Heart right ventricle (tissue), 16 donors: ENCODE results near the gene LHPP. TPM values are rescaled to one million over a fixed set of nuclear protein-coding genes. Genes with fewer than 3 reads are reported as not detected.

Source experiments
- ATAC-seq, 8 donors: fragments of 200-7000 bp; cut with Tn5 transposase; one replicate each; pipeline ENCODE4 v1.9.1; 2020; ENCODE audit warnings: mild to moderate bottlenecking in 8 of 8, moderate library complexity in 8 of 8, moderate number of reproducible peaks in 1 of 8
- DNase-seq, 2 donors: peaks; one replicate each; pipeline ENCODE4 v3.0.0-alpha.2; 2020
- H3K27ac ChIP-seq, 10 donors: fragments of 200-600 bp; sonication (generic) in 2 of 10; one replicate each; pipeline versions ENCODE4 v1.5.0 to v1.8.0; 2020 to 2022; ENCODE audit warnings: mild to moderate bottlenecking in 3 of 10
- H3K27me3 ChIP-seq, 7 donors: fragments of 200-600 bp; one replicate each; pipeline ENCODE4 v1.8.0; 2021 to 2022; ENCODE audit warnings: mild to moderate bottlenecking in 2 of 7
- H3K36me3 ChIP-seq, 9 donors: fragments of 200-600 bp; sonication (generic) in 1 of 9; one replicate each; pipeline versions ENCODE4 v1.5.0 to v1.8.0; 2020 to 2022; ENCODE audit warnings: mild to moderate bottlenecking in 2 of 9
- H3K4me1 ChIP-seq, 9 donors: fragments of 200-600 bp; sonication (generic) in 1 of 9; one replicate each; pipeline versions ENCODE4 v1.5.0 to v1.8.0; 2020 to 2022; ENCODE audit warnings: mild to moderate bottlenecking in 4 of 9
- H3K4me3 ChIP-seq, 10 donors: fragments of 200-600 bp; sonication (generic) in 2 of 10; one replicate each; pipeline versions ENCODE4 v1.5.0 to v1.8.0; 2020 to 2022; ENCODE audit warnings: mild to moderate bottlenecking in 7 of 10, moderate library complexity in 2 of 10
- H3K9me3 ChIP-seq, 11 donors: fragments of 200-600 bp in 10 of 11; sonication (generic) in 2 of 11; one replicate each; pipeline versions ENCODE4 v1.5.0 to v1.8.0; 2013 to 2022; ENCODE audit warnings: mild to moderate bottlenecking in 2 of 11, control low read depth in 1 of 11, moderate library complexity in 1 of 11
- WGBS, 2 donors: extraction: QIAGEN DNeasy Blood & Tissue Kit; methylation state at CpG; one replicate each; pipeline ENCODE4 v1.1.7; 2013; ENCODE audit warnings: inconsistent platforms in 1 of 2; 5-methylcytosine and 5-hydroxymethylcytosine counted together
- intact Hi-C, 10 donors: fragments of 100-400 bp; cut with DNase I; formaldehyde crosslinking; loops; one replicate each; pipeline versions ENCODE4 v1.11.1 to v1.14.2; 2022
- polyA plus RNA-seq, 2 donors: library from polyadenylated mRNA; stranded (reverse); fragments of 200-250 nt; gene quantifications; one replicate each; pipeline ENCODE4 v1.2.3, GENCODE V29; 2013
- total RNA-seq, 10 donors: library from RNA; stranded (reverse); fragmentation: NEBNext Ultra II Directional in 3 of 10; extraction: Animal tissue kit (Norgen Biotek cat#: 25700) in 3 of 10; gene quantifications; one replicate each; pipeline versions ENCODE4 v1.2.1 to v1.2.4, GENCODE V29; 2021 to 2023
- TF ChIP-seq, protein P1 (sequence below), 9 donors: fragments of 200-600 bp; sonication (generic) in 2 of 9; IDR thresholded peaks; one replicate each; pipeline versions ENCODE4 v1.5.0 to v1.8.0; 2021 to 2022; ENCODE audit warnings: antibody characterized with exemption in 9 of 9, mild to moderate bottlenecking in 5 of 9, moderate library complexity in 1 of 9
- donor health status: Arrhythmogenic right ventricular cardiomyopathy.
- donor health status: ischemic (EF 13 %, LVEDD 7.1; RV severe dilation, severe dysfunction).
- donor health status: healthy with polysubstance abuse.
- donor health status: DM: no; HTN: yes; CAD: no.
- donor health status: DM: no; HTN: no; CAD: no.
- donor health status: ischemic (EF 25% LVEDD 6.9; RV normal size, moderate dysfunction).
- donor health status: ischemic (EF 25% LVEDD 5.7; RV mildly dilated, moderate dysfunction).
- donor health status: healthy.
- donor health status: DM: yes; HTN: yes; CAD: no.
- donor health status: Ischemic cardiomyopathy.
- donor health status: ischemic (EF 35%, LVEDD 5.7; RV mildly dilated, moderate dysfunction).
- donor health status: nonischemic (EF 11% LVEDD 7.7; RV severe dilation, severe dysfunction).
- donor health status: DM: yes; HTN: yes; CAD: no.
- donor health status: PGD.
- donor health status: ischemic (EF 29% LVEDD 5.4; RV normal size, mild dysfunction).
- donor health status: nonischemic (EF 23%, LVEDD 6.1; RV moderate dilation, normal function).

The LHPP gene
- total and polyA plus RNA-seq, 12 donors: 4.2 to 20.5 (median 11.7) TPM

DNA sequence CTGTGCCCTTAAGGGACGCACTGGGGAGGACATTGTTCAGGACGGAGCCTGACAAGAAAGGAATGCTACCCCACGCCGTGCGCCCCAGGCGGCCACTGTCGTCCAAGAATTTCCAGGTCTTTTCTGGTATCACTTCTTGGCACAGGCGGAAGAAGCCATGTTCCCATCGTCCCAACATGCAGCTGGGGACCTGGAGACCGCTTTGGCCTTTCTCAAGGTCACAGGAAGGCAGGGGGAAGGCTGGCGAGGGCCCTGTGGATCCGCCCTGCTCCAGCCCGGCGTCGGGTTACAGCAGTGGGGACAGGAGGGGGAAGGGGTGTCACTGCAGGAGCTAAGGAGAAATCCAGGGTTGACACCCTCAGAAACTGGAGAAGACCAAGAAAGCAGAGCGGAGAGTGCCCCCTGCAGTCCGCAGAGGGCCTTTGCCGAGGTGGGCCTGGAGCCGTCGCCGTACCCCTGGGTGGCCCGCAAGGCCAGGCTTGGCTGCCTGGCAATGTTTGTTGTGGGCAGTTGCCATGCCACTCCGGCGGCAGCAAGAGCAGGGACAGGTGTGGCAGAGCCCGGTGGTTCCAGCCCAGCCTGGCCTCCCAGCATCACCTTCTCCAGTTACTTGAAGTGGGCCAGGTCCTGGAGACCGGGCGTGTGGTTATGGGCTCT lies 104.1 kb downstream of the LHPP start:
- Histone ChIP-seq H3K27ac (peak overlapping the region in 2 of 10 donors; percentile 30 to 58), H3K4me1 (peaks cover 0 to 26% (median 16%) of the 10 kb centered on the region in 9 donors), H3K27me3 (no peaks in the 10 kb centered on the region), H3K36me3 (no peaks in the 10 kb centered on the region), H3K9me3 (peaks cover 0 to 4% (median 0%) of the 10 kb centered on the region in 11 donors), H3K4me3 (no peak overlapping the region)
- intact Hi-C loops: no loop called here
- TF ChIP-seq, protein P1, sequence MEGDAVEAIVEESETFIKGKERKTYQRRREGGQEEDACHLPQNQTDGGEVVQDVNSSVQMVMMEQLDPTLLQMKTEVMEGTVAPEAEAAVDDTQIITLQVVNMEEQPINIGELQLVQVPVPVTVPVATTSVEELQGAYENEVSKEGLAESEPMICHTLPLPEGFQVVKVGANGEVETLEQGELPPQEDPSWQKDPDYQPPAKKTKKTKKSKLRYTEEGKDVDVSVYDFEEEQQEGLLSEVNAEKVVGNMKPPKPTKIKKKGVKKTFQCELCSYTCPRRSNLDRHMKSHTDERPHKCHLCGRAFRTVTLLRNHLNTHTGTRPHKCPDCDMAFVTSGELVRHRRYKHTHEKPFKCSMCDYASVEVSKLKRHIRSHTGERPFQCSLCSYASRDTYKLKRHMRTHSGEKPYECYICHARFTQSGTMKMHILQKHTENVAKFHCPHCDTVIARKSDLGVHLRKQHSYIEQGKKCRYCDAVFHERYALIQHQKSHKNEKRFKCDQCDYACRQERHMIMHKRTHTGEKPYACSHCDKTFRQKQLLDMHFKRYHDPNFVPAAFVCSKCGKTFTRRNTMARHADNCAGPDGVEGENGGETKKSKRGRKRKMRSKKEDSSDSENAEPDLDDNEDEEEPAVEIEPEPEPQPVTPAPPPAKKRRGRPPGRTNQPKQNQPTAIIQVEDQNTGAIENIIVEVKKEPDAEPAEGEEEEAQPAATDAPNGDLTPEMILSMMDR (IDR thresholded peaks at IDR 0.05): peak in 8 of 9 donors; percentile 22 to 48 (median 31)
- peak in 7 of 8 donors; percentile 30 to 57 (median 39) for ATAC-seq
- DNase-seq: peak in 1 of 2 donors; percentile 57
- 48% methylated on average over 27 of the region's 27 CpGs for WGBS, 2 donors

DNA sequence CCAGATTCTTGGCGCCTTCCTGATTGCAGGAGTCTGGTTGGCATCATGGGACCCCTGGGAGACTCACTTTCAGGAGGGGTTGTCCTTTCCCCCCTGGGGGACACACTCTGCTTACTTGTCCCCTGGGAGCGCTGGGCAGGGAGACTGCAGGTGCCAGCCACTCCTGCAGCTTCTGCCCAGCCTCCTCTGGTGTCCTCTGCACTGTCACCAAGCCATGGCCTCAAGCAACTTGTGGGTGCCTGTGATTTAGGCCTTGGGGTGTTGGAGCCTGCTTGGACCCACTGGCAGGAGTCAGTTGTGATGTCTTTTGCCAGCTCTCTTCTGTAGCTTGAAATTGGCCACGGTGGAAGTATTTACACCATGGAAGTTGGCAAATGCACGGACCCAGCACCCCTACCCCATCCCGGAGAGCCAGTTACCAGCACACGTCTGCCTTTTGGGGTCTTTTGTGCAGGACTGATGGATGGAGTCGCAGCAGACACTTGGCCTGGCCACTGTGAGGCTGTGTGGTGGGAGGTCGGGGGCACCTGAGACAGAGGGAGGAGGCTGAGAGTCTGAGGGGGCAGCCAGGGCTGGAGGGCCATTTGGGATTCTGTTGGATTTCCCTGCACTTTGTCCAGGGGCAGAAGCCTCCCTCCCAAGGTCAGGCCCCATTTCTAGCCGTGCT lies 104.7 kb downstream of the LHPP start:
- peaks cover 0 to 20% (median 10%) of the 10 kb centered on the region in 9 donors for H3K4me1 ChIP-seq
- intact Hi-C loops: no loop called here
- H3K36me3 ChIP-seq: no peaks in the 10 kb centered on the region
- H3K27me3 ChIP-seq: no peaks in the 10 kb centered on the region
- no peak for DNase-seq
- no peak overlapping the region for H3K4me3 ChIP-seq
- ATAC-seq: peak in 1 of 8 donors; percentile 21
- TF ChIP-seq, protein P1 (IDR thresholded peaks at IDR 0.05): no peak
- 94 to 96% methylated on average over 9 of the region's 9 CpGs for WGBS, 2 donors
- peaks cover 0 to 4% (median 0%) of the 10 kb centered on the region in 11 donors for H3K9me3 ChIP-seq
- H3K27ac ChIP-seq: no peak overlapping the region

DNA sequence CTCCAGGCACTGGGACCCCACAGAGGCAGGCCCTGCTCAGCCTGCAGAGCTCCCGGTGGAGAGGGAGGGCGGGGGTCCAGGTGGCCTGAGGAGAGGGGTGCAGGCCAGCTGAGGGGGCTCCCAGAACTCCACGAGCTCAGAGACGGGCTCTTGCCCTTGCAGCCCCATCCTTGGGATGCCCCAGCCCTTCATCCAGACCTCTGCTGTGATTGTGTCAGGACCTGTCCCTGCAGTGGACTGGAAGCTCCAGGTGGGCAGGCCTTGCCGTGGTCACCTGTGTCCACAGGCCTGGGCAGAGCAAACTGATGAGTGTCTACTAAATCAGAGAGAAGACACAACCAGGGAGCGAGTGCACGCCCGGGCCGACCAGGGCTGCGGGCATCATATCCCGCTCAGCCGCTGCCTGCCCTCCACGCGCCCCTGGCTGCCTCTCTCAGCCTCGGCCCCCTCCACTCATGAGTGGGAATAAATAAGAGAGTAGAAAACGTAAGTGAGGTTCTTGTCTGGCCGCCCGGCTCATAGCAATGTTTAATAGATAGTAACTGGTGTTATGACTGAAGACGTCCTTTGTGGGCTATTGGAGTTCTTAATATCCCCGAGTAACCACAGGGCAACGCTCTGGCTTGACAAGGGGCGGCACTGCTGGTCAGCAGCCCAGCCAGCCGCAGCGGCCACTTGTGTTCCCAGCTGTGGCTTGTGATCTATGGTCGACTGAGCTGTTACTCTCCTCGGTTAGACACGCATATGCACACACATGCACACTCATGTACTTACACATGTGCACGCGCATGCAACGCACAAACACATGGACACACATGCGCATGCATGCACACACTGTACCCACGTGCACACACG lies 105.6 kb downstream of the LHPP start:
- 94% methylated on average over 33 of the region's 33 CpGs for WGBS, 2 donors
- ATAC-seq (peak in 1 of 8 donors; percentile 10), DNase-seq (no peak)
- H3K27me3 ChIP-seq: no peaks in the 10 kb centered on the region
- intact Hi-C loops: no loop called here
- H3K36me3 ChIP-seq: no peaks in the 10 kb centered on the region
- H3K9me3 ChIP-seq: no peaks in the 10 kb centered on the region
- H3K4me3 ChIP-seq: no peak overlapping the region
- H3K27ac ChIP-seq: no peak overlapping the region
- TF ChIP-seq, protein P1 (IDR thresholded peaks at IDR 0.05): no peak
- H3K4me1 ChIP-seq: peaks cover 0 to 17% (median 10%) of the 10 kb centered on the region in 9 donors

DNA sequence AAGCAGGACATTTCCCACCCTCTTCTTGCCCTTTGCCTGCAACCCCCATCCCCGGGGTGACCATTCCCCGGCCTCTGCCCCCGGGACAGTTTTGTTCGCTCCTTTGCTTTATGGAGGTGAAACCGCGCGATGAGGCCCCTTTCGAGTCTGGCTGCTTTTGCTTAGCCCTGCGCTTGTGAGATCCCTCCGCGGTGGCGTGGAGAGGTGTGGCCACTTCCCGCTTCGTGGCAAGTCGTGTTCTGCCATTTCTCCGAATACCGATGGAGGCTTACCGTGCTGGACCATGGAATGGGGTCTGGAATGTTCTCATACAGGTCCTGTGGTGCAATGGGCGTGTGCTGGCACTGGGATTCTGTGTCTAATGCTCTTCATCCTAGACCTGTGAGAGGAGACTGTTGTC lies 106.7 kb downstream of the LHPP start:
- H3K36me3 ChIP-seq: no peaks in the 10 kb centered on the region
- H3K4me3 ChIP-seq: no peak overlapping the region
- no peaks in the 10 kb centered on the region for H3K9me3 ChIP-seq
- peaks cover 0 to 17% (median 10%) of the 10 kb centered on the region in 9 donors for H3K4me1 ChIP-seq
- no peak for DNase-seq
- H3K27ac ChIP-seq: no peak overlapping the region
- TF ChIP-seq, protein P1 (IDR thresholded peaks at IDR 0.05): no peak
- whole genome bisulfite sequencing, 2 donors: 93% methylated on average over 19 of the region's 19 CpGs
- H3K27me3 ChIP-seq: no peaks in the 10 kb centered on the region
- intact Hi-C loops: no loop called here
- no peak for ATAC-seq
